Stimulated activated naive CD8-positive, alpha-beta T cell treated with anti-CD3 and anti-CD28 coated beads, Interleukin-15, amount 100 ng/mL, for 72 hours (primary cell): ENCODE measurements around the gene AKAP8.

Source experiments
- ATAC-seq: fragments of 150-1000 bp; cut with Tn5 transposase; 2 replicates; pipeline ENCODE4 v1.10.0; 2021; ENCODE audit warnings: mild to moderate bottlenecking, moderate library complexity
- DNase-seq, 2 donors: peaks; one replicate each; pipeline ENCODE4 v3.0.0; 2021 to 2022
- H3K27ac Mint-ChIP-seq, 2 donors: one replicate each; pipeline ENCODE4 v1.8.0; 2022; ENCODE audit warnings: mild to moderate bottlenecking in 2 of 2, mixed read lengths in 2 of 2, moderate library complexity in 2 of 2
- H3K27me3 Mint-ChIP-seq: one replicate; pipeline ENCODE4 v1.8.0; 2022; ENCODE audit warnings: mixed read lengths
- H3K4me1 Mint-ChIP-seq: one replicate; pipeline ENCODE4 v1.8.0; 2022; ENCODE audit warnings: mild to moderate bottlenecking, mixed read lengths
- H3K4me3 Mint-ChIP-seq, 2 donors: one replicate each; pipeline ENCODE4 v1.8.0; 2022; ENCODE audit warnings: mild to moderate bottlenecking in 2 of 2, mixed read lengths in 2 of 2, moderate library complexity in 1 of 2
- H3K9me3 Mint-ChIP-seq, 2 donors: one replicate each; pipeline ENCODE4 v1.8.0; 2022; ENCODE audit warnings: mixed read lengths in 2 of 2

AKAP8 gene

DNA sequence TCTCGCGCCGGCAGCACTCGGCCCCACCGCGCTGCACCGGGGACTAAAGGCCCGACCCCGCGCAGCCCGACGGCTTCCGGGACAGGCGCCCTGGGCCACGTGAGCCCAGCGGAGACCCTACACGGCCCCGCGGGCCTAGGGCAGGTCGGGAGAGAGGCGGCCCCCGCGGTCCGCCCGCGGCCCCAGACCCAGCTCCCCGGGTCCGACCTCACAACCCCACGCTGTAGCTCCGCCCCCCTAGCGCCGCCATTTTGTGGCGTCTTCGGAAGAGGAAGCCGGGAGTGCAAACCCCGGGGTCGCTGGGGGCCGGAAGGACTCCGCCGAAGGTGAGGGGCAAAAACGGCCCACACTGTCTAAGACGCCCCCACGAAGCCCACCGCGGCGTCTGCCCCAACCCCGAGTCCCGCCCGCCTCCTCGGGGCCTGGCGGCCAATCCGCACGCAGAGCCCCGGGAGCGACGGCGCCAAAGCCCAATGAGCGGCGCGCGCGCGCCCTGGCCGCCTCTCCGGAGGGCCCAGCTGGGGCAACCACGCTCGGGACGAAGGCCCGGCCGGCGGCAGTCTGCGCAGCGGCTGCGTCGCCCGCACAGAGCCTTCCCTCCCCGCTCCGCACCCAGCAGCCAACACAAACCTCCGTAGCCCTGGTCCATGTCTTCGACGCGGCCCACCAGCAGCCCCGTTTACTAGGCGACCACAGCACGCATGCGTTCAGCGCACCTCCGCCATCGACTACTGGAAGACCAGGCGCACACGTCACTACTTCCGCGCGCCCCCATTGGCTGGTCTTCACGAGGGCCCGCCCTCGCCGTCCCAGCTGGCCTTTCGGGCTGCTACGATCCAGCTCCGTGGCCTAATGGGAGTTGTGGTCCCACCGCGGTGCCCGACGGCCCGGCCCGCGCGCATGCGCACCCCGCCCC, at the start of gene AKAP8:
TSS of gene AKAP8 (minus strand) at position 705 of the 916 bp plus-strand sequence. CDS start at position 649, 56 bp downstream.
- Mint-ChIP-seq H3K4me3 (peak within 1 kb of the TSS; percentile 95 to 96), H3K27ac (peak within 1 kb of the TSS; percentile 99 to 100), H3K4me1 (peaks cover 45% of the 10 kb centered on the region), H3K27me3 (no peaks in the 10 kb centered on the region), H3K9me3 (no peaks in the 10 kb centered on the region)
- ATAC-seq (peak; percentile 94), DNase-seq (peak; percentile 97 to 98)

DNA sequence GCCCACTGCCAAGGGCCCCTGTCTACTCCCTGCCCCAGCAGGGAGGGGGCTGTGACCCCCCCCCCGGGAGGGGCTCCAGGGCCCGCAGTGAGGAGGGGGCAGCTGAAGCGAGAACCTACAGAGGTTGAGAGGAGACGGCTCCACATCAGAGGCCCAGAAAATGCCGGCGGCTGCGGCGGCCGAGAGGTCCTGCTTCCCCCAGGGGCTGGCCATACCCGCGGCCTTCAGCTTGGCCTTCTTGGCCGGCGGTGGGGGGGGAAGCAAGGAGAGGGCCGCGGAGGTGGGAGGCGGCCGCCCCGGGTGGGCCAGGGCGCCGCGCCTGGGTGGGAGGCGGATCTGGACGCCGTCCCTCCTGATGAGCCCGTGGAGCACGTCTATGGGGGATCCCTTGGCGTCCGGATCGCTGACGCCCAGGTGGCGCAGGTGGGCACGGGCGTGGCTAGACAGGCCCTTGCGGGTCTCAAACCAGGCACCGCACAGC, 48.4 kb upstream of the AKAP8 start:
- Mint-ChIP-seq H3K9me3 (peaks cover 0 to 8% of the 10 kb centered on the region in 2 donors), H3K27ac (no peak overlapping the region), H3K27me3 (no peaks in the 10 kb centered on the region), H3K4me3 (no peak overlapping the region), H3K4me1 (peaks cover 40% of the 10 kb centered on the region)
- no peak for ATAC-seq
- DNase-seq: no peak

DNA sequence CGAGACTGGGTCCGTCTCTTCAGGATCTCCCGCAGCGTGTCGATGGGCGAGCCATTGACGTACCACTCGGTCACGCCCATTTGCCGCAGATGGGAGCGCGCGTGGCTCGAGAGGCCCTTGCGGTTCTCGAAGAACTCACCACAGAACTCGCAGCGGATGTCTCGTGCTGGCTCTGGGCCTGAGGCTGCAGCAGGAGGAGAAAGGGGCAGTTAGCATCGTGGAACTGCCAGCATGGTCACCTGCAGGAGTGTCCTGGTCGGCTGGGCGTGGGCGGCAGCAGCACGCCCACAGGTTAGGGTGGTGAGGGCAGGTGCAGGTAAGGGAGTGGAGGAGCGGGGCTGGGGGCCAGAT, 47.7 kb upstream of the AKAP8 start:
- DNase-seq (no peak), ATAC-seq (no peak)
- H3K4me1 Mint-ChIP-seq: peaks cover 37% of the 10 kb centered on the region
- no peaks in the 10 kb centered on the region for H3K27me3 Mint-ChIP-seq
- H3K9me3 Mint-ChIP-seq: peaks cover 0 to 12% of the 10 kb centered on the region in 2 donors
- H3K27ac Mint-ChIP-seq: peak overlapping the region; percentile 15 to 20
- H3K4me3 Mint-ChIP-seq: no peak overlapping the region

GRCh38 chr19:15426485-15427349, 47.1 kb upstream of the AKAP8 start:
- Mint-ChIP-seq H3K4me3 (no peak overlapping the region), H3K27me3 (no peaks in the 10 kb centered on the region), H3K27ac (peak overlapping the region in 1 of 2 donors; percentile 92), H3K9me3 (peaks cover 0 to 12% of the 10 kb centered on the region in 2 donors), H3K4me1 (peaks cover 34% of the 10 kb centered on the region)
- ATAC-seq (no peak), DNase-seq (no peak)

GRCh38 chr19:15425321-15425950, 45.8 kb upstream of the AKAP8 start:
- Mint-ChIP-seq H3K9me3 (peaks cover 0 to 12% of the 10 kb centered on the region in 2 donors), H3K27me3 (no peaks in the 10 kb centered on the region), H3K4me3 (no peak overlapping the region), H3K4me1 (peaks cover 21% of the 10 kb centered on the region), H3K27ac (no peak overlapping the region)
- DNase-seq: no peak
- no peak for ATAC-seq

- H3K9me3 Mint-ChIP-seq: peaks cover 0 to 12% of the 10 kb centered on the region in 2 donors
- no peak for ATAC-seq
- no peak overlapping the region for H3K4me3 Mint-ChIP-seq
- H3K27ac Mint-ChIP-seq: no peak overlapping the region
- peaks cover 23% of the 10 kb centered on the region for H3K4me1 Mint-ChIP-seq
- H3K27me3 Mint-ChIP-seq: no peaks in the 10 kb centered on the region
- no peak for DNase-seq
These were observed 45.2 kb upstream of the AKAP8 start for GRCh38 chr19:15424692-15425272.

GRCh38 chr19:15424121-15424520, 44.5 kb upstream of the AKAP8 start:
- H3K27me3 Mint-ChIP-seq: no peaks in the 10 kb centered on the region
- no peak for DNase-seq
- no peak for ATAC-seq

GRCh38 chr19:15423130-15423529, 43.5 kb upstream of the AKAP8 start:
- Mint-ChIP-seq H3K4me3 (no peak overlapping the region), H3K27ac (no peak overlapping the region), H3K9me3 (peaks cover 0 to 12% of the 10 kb centered on the region in 2 donors), H3K27me3 (no peaks in the 10 kb centered on the region), H3K4me1 (peaks cover 38% of the 10 kb centered on the region)
- no peak for ATAC-seq
- no peak for DNase-seq

More at GRCh38 chr19:15424121-15424520, 44.5 kb upstream of the AKAP8 start:
- Mint-ChIP-seq H3K9me3 (peaks cover 0 to 12% of the 10 kb centered on the region in 2 donors), H3K4me1 (peaks cover 29% of the 10 kb centered on the region), H3K27ac (no peak overlapping the region), H3K4me3 (no peak overlapping the region)

DNA sequence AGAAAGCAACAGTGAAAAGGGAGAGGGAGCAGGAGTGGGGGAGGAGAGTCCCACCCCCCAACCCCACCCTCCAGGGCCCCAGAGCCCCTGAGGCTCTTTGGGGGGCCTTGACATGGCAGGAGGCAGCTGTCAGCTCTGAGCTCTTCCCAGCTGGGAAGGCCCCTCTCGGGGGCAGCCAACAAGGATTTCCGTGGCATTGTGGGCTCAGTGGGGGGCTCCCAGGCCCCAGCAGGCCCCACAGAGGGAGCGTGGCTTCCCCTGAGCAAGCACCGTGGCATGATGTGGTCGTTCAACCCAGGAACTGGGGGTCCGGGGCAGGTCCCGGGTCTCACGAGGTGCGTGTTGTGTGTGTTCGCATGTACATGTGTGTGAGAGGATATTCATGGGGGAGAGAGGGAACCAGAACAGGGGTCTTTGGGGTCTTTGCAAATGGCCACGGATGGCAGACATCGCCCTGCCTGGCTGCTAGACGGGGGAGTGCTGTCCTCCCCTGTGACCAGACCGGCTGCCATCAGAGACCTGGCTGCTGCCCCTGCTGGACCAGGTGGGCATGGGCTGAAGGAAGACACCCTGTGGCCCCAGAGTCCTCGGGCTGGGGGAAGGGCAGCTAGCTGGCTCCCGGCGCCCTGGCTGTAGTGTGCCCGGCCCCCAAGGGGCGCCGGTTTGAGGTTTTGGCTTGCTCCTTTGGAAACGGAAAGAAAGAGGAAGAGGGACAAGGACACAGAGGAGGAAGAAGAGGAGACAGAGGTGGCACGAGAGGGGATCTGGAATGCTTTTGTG, 42.9 kb upstream of the AKAP8 start:
- Mint-ChIP-seq H3K27me3 (no peaks in the 10 kb centered on the region), H3K9me3 (peaks cover 0 to 12% of the 10 kb centered on the region in 2 donors), H3K4me3 (no peak overlapping the region), H3K27ac (no peak overlapping the region), H3K4me1 (peaks cover 42% of the 10 kb centered on the region)
- ATAC-seq (no peak), DNase-seq (no peak)

DNA sequence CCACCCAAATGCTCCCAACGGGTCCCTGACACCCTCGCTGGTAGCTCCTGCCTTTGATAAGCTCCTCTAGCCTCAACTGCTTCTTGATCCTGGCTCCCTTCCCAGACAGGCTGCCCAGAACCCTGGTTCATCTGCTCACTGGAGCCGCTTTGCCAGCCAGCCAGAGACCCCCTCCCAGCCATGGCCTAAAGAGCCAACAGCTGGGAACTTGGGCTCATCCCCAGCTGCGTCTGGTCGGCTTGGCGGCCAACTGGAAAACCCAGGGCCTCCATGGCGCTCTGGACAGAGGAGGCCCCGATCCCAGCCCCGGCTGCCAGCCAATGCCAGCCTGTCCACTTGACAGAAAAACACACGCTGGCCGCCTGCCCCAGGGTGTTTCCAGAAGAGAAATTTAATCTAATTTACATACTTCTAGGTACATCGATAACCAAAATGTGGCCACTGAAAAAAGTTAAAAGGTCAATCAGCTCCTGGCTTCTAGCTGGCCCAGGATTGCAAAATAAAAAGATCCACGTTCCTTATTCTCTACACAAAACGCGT, 42.2 kb upstream of the AKAP8 start:
- Mint-ChIP-seq H3K27me3 (no peaks in the 10 kb centered on the region), H3K27ac (no peak overlapping the region), H3K9me3 (peaks cover 0 to 12% of the 10 kb centered on the region in 2 donors), H3K4me3 (no peak overlapping the region), H3K4me1 (peaks cover 42% of the 10 kb centered on the region)
- no peak for DNase-seq
- ATAC-seq: no peak

GRCh38 chr19:15421136-15421695, 41.6 kb upstream of the AKAP8 start:
- H3K27me3 Mint-ChIP-seq: no peaks in the 10 kb centered on the region
- H3K9me3 Mint-ChIP-seq: peaks cover 0 to 12% of the 10 kb centered on the region in 2 donors
- DNase-seq: no peak
- H3K4me1 Mint-ChIP-seq: peaks cover 42% of the 10 kb centered on the region
- ATAC-seq: no peak
- no peak overlapping the region for H3K27ac Mint-ChIP-seq
- H3K4me3 Mint-ChIP-seq: no peak overlapping the region

- H3K4me3 Mint-ChIP-seq: peak overlapping the region; percentile 97 to 98
- peak overlapping the region; percentile 9 to 99 for H3K27ac Mint-ChIP-seq
- no peak for ATAC-seq
- peaks cover 0 to 12% of the 10 kb centered on the region in 2 donors for H3K9me3 Mint-ChIP-seq
- peaks cover 51% of the 10 kb centered on the region for H3K4me1 Mint-ChIP-seq
- no peaks in the 10 kb centered on the region for H3K27me3 Mint-ChIP-seq
- DNase-seq: no peak
These were observed 39.9 kb upstream of the AKAP8 start for GRCh38 chr19:15419413-15420025.

DNA sequence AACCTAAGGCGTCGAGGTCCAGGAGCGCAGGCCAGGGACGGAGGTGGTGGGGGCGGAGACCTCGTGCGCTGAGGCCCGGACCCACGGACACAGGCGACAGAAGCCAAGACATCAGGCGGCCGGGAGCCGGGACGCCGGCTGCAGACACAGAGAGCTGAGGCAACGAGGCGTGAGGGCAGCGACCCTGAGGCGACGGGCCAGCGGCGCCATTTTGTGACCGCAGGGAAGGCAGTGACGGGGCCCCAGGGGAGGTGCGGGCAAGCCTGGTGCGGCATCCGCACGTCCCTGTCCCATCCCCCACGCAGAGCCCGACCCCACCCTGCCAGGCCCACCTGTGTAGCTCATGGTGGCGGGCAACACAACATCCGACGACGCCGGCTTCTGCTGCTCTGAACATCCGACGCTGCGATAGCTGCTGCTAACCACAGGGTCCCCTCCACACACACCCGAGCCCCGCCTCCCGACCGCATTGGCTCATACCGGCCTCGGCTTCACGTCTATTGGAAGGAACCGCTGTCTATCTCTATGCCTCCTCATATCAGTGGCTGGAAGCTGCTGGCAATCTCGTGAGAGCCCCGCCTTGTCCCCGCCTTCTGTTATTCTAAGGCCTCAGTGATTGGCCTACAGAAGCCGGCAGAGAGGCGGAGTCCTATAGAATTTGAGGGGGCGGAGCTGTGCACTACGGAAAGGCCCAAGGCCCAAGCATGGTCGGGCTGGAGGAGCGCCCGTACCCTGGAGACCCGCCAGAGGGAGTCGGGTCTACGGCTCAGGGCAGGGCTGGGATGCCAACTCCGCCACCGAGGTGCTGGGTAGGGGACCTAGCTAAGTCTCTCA, 39.2 kb upstream of the AKAP8 start, which contains the start of gene AKAP8L:
TSS of gene AKAP8L (minus strand) at position 410 of the 834 bp plus-strand sequence. CDS start at position 345, 65 bp downstream.
- peak; percentile 97 for ATAC-seq
- DNase-seq: peak; percentile 98 to 99

More for the DNA sequence above, 39.2 kb upstream of the AKAP8 start, which contains the start of gene AKAP8L:
- H3K4me3 Mint-ChIP-seq: peak within 1 kb of the TSS; percentile 97 to 98
- H3K27me3 Mint-ChIP-seq: no peaks in the 10 kb centered on the region
- H3K4me1 Mint-ChIP-seq: peaks cover 55% of the 10 kb centered on the region
- H3K27ac Mint-ChIP-seq: peak within 1 kb of the TSS; percentile 99
- H3K9me3 Mint-ChIP-seq: peaks cover 0 to 12% of the 10 kb centered on the region in 2 donors
